HG02610 (cell line): Measurements from ENCODE around the gene CDK16.

Experiments used
- ATAC-seq: cut with Tn5 transposase; IDR thresholded peaks from one replicate; pipeline ENCODE4 v1.9.1; 2021; ENCODE audit warnings: mild to moderate bottlenecking, moderate library complexity; ENCODE audit not compliant: unreplicated experiment

CDK16 gene

DNA sequence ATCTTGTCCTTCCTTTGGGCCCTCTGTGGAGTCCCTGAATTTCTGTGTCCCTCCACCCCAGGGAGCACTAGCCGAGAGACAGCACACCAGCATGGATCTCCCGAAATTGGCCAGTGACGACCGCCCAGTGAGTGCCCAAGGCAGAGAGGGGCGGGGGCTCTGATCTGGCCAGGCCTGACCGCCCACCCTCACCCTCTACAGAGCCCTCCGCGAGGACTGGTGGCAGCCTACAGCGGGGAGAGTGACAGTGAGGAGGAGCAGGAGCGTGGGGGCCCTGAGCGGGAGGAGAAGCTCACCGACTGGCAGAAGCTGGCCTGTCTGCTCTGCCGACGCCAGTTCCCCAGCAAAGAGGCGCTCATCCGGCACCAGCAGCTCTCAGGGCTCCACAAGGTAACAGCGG is 33.2 kb upstream of the CDK16 start:
- ATAC-seq, result no peak

DNA sequence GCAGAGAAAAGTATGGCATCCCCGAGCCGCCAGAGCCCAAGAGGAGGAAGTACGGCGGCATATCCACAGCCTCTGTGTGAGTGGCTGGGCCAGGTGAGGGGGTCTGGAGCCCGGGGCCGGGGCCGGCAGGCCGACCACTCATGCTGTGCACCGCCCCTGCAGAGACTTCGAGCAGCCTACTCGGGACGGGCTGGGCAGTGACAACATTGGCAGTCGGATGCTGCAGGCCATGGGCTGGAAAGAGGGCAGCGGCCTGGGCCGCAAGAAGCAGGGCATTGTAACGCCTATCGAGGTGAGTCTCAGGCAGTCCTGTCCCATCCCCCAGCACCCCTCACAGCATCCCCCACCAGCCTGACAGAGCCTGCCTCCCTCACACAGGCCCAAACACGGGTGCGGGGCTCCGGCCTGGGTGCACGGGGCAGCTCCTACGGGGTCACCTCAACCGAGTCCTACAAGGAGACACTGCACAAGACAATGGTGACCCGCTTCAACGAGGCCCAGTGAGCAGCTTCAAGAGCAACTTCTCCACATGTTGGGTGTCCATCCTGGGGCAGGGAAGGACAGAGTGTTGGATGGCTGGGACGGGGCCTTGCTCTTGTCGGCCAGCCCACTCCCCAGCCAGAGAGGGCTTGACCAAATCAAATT is 32.3 kb upstream of the CDK16 start:
- no peak for ATAC-seq

DNA sequence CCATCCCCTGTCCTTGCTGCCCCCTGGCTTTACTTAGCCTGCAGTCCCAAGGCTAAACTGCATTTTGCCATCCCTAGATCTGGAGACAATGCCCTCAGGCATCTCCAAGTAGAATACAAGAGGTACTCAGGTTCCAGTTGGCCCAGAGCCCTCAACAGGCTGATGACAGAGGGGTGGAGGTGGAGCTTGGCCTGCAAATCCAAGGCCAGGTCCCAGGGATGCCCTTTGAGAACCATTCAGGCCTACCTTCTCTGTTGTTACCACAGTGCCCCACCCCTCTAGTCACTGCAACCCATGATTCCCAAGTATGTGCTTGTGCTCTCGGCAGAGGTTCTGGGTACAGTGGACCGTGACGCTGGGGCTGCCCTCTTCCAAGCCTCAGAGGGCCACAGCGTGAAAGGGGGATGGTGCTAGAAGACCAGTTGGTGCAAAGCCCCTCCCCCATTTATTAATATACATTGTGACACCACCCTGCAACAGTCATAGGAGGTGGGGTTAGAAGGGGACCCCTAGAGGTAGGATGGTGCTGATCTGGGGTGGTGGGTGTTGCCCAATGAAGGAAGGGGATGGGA is 31.3 kb upstream of the CDK16 start:
- ATAC-seq, result no peak

DNA sequence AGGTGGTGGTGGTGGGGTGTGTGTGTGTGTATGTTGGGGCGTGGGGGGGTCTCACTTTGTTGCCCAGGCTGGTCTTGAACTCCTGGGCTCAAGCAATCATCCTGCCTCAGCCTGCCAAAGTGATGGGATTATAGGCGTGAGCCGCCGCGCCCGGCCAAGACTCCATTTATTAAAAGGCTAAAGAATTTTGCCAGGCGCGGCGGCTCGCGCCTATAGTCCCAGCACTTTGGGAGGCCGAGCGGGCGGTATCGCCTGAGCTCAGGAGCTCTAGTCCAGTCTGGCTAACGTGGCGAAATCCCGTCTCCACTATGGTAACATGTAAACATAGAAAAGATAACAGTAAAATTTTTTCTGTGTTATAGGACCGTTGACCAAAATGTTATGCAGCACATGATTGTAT is 28.6 kb upstream of the CDK16 start:
- no peak for ATAC-seq

GRCh38 chrX:47190445-47191269 is 27.8 kb upstream of the CDK16 start:
- peak; percentile 78 for ATAC-seq

DNA sequence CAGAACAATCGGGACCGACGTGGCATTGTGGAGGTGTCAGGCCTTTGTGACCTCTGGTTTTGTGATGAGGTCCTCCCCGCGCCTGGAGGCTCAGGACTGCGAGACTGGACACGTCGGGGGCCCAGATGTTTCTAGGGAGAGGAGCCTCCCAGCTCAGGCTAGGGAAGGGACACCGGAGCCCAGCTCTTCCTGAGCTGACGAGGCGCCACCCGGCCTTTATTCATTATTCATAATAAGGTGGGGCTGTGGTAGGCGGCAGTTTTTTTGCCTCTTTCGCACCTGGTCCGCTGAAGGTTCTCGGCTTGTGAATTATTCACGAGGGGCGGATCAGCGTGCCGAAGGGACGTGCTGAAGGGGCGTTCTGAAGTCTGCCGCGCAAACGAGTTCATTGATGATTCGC is 27.1 kb upstream of the CDK16 start:
- ATAC-seq, result no peak

GRCh38 chrX:47191806-47192401 is 26.6 kb upstream of the CDK16 start:
- ATAC-seq, result no peak

GRCh38 chrX:47193475-47194193 is 24.8 kb upstream of the CDK16 start, which contains the start of gene UBA1:
Gene UBA1, plus strand, starts transcription at chrX:47193829. Its CDS starts 4,974 bp downstream, at chrX:47198803.
- peak; percentile 62 for ATAC-seq

DNA sequence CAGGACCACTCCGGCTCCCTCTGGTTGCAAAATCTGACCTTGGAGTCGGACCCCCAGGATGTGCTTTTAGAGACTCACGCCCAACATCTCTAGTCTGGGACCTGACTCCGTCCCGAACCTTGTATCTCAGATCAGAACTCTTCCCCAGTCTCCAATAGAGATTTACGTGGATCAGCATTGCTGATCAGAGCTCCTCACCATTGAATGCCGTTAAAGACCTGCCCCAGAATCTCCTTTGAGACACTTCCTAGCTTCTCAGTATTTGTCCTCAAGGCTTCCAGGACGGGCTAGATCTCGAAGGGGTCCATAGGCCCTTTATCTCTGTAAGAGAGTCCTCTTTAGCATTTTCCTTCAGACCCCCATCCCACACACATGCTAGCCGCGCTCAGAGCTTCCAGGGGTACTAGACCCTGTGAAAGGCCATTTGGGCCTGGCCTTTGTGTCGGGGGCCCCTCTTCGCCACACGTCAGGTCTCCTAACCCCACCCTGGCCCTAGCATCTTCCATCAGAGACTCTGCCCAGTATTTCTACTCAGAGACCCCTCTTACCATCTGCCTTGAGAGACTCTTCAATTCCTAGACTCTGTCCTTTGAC is 24.2 kb upstream of the CDK16 start:
- no peak for ATAC-seq

GRCh38 chrX:47196098-47196497 is 22.4 kb upstream of the CDK16 start:
- no peak for ATAC-seq

GRCh38 chrX:47197526-47197925 is 21.0 kb upstream of the CDK16 start:
- ATAC-seq, result no peak

DNA sequence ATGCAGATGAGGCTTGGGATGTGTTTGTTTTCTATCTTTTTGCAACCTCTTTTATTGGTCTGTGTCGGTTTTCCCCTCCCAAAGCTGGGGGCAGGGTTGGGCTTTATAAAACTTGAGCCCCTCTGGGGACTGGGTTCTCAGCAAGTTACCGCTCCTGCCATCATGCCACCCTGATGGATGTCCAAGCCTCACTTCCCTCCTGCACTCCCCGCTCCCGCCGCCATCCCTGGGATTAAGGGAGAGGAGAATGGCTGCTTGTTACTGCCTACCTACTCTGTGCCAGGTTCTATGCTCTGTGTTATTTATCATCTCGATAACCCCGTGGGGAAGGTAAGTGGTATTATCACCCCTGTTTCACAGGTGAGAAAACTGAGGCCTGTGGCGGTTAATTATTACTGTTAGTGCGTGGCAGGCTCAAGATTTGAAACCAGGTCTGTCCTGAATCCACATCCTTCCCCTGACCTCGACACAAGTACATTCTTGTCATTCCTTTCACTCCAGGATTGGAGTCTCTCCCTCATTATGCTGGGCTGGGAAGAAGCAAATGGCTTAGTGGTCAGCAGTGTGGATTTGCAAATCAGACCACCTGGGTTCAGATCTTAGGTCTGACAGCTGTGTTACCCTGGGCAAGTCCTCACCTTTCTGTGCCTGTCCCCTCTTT is 20.3 kb upstream of the CDK16 start:
- no peak for ATAC-seq

DNA sequence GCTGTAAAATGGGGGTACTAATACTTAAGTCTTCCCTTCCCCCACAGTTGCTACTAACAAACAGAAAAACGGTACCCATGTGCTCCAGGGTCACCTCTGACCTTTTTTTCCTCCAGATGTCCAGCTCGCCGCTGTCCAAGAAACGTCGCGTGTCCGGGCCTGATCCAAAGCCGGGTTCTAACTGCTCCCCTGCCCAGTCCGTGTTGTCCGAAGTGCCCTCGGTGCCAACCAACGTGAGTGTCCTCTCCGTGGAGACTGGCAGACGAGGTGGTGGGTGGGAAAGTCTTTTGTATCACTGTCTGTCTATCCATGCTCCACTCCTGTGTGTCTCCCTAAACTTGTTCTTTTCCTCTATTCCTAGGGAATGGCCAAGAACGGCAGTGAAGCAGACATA is 19.8 kb upstream of the CDK16 start:
- ATAC-seq, result no peak

- no peak for ATAC-seq
These were observed 19.2 kb upstream of the CDK16 start for GRCh38 chrX:47199286-47199685.

DNA sequence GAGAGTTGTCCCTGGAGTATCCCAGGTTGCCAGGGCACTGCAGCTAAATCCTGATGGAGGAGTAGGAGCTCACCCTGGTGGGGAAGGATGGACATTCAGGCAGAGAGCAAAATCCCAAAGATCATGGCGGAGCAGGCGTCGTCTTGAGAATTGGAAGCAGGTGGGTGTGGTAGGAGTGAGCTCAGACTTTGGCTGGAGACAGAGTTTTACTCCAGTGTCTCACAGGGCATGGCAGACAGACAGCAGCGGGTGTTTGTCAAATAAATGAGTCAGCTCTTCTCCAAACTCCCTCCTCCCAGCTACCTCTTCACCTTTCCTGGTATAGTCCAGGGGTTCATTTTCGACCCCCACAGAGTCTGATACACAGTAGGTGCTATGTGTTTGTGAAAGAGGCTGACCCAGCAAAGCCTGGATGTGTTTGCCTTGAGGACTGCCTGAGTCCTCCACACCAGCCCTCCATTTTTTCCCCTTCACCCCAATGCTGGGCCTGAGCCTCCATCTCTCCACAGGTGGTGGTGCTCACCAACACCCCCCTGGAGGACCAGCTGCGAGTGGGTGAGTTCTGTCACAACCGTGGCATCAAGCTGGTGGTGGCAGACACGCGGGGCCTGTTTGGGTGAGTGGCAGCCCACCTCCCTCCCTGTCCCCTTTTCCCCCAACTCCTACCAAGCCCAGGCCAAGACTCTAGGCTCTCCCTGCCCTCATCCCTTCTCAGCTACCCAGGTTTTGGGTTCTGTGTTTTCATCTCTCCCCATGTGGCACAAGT is 17.9 kb upstream of the CDK16 start:
- ATAC-seq, result no peak

DNA sequence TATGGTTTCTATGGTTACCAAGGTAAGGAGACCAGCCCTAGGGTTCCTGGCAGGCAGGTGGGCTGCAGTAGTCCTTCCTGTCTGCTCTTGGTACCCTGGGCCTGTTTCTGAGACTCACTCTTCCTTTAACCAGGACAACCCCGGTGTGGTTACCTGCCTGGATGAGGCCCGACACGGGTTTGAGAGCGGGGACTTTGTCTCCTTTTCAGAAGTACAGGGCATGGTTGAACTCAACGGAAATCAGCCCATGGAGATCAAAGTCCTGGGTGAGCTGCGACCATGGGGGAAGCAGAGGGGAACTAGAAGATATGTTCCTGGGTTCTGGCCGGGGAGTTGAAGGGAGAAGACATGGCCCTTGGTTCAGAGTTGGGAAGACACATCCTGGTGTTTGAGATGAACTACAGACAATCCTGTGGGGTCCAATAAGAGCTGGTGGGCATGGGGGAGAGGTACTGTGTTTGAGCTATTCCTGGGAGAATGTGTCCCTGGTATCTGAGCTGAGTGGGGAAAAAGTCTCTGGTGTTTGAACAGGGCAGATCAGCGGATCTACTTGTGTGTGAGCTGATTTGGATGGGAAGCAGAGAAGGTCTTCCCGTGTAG is 17.0 kb upstream of the CDK16 start:
- no peak for ATAC-seq

GRCh38 chrX:47202316-47202715 is 16.2 kb upstream of the CDK16 start:
- ATAC-seq, result no peak

GRCh38 chrX:47202877-47203276 is 15.6 kb upstream of the CDK16 start:
- no peak for ATAC-seq

GRCh38 chrX:47204970-47205369 is 13.5 kb upstream of the CDK16 start:
- no peak for ATAC-seq
